ENCODE measurements around the gene GBA2. TPM values are rescaled to one million over a fixed set of nuclear protein-coding genes. Genes with fewer than 3 reads are reported as not detected.

Gene GBA2
- polyA plus RNA-seq, 3 donors: 18.1 to 130 (median 26.4) TPM

DNA sequence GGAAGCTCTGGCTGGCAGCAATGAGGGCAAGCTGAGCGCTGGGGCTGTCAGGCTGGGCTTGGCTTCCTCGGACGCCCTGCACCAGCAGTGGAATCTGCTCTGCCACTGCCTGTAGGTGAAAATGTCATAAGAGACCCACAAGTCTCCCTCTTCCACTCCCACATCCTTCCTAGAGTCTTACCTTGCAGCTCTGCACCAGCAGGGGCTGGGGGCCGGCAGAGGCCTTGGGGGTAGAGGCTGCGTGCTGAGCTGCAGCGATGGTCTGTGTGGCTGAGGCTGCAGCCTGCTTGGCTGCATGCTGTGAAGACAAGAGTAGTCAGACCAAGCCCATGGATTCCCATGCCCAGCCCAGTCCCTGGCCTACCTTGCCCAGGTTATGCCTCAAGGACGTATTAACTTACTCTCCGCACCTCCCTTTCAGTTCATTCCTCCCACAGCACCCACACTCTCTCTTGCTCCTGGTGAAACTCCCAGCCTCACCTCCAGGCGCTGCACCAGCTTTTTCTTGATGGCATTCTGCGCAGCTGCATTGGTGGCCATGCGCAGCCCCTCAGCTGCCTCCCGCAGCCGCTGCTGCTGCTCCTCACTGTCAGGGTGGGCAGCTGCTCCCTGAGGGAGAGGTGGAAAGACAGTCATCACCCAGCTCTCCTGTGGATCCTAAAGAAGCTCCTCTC is 34.3 kb downstream of the GBA2 start:
- H3K27me3 ChIP-seq (ENCODE audit: control insufficient read depth in 2 of 2, insufficient read depth in 2 of 2, low read length in 2 of 2): no peaks in the 10 kb centered on the region
- Mint-ChIP-seq H3K36me3 (peaks cover 0 to 92% of the 10 kb centered on the region in 2 donors), H3K4me3 (no peak overlapping the region), H3K9me3 (no peaks in the 10 kb centered on the region), H3K4me1 (no peaks in the 10 kb centered on the region), H3K27me3 (ENCODE audit: low read depth in 3 of 3) (peaks cover 0 to 2% (median 0%) of the 10 kb centered on the region in 3 donors), H3K27ac (peak overlapping the region in 4 of 7 donors; percentile 11 to 55 (median 30))
- H3K9ac ChIP-seq (ENCODE audit: insufficient read depth, low read length, poor library complexity, severe bottlenecking): no peak overlapping the region
- 95% methylated on average over 10 of the region's 13 CpGs for WGBS (ENCODE audit: insufficient coverage)
- no peak for DNase-seq
- peaks cover 99% of the 10 kb centered on the region for H4K20me1 ChIP-seq (ENCODE audit: insufficient read depth, low read length)
- peak overlapping the region in 1 of 2 donors; percentile 44 for H3K27ac ChIP-seq (ENCODE audit: low read depth in 1 of 2, low read length in 2 of 2)
- H2AFZ ChIP-seq (ENCODE audit: insufficient read depth, low read depth, low read length, poor library complexity, severe bottlenecking): no peak overlapping the region
- no peak overlapping the region for H3K4me3 ChIP-seq (replicated peaks in 1 of 3; ENCODE audit: low read depth in 2 of 3, low read length in 3 of 3)
- TF ChIP-seq, protein P1, sequence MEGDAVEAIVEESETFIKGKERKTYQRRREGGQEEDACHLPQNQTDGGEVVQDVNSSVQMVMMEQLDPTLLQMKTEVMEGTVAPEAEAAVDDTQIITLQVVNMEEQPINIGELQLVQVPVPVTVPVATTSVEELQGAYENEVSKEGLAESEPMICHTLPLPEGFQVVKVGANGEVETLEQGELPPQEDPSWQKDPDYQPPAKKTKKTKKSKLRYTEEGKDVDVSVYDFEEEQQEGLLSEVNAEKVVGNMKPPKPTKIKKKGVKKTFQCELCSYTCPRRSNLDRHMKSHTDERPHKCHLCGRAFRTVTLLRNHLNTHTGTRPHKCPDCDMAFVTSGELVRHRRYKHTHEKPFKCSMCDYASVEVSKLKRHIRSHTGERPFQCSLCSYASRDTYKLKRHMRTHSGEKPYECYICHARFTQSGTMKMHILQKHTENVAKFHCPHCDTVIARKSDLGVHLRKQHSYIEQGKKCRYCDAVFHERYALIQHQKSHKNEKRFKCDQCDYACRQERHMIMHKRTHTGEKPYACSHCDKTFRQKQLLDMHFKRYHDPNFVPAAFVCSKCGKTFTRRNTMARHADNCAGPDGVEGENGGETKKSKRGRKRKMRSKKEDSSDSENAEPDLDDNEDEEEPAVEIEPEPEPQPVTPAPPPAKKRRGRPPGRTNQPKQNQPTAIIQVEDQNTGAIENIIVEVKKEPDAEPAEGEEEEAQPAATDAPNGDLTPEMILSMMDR (IDR thresholded peaks at IDR 0.05): no peak
- intact Hi-C loops (cut with micrococcal nuclease): no loop called here
- H3K9me3 ChIP-seq (replicated peaks in 1 of 2; ENCODE audit: control insufficient read depth in 1 of 2, insufficient read depth in 1 of 2, low read length in 2 of 2): no peaks in the 10 kb centered on the region
- no peaks in the 10 kb centered on the region for H3K4me1 ChIP-seq (ENCODE audit: control insufficient read depth in 1 of 2, insufficient read depth in 2 of 2, low read length in 2 of 2)
- H3K36me3 ChIP-seq (replicated peaks in 1 of 2; ENCODE audit: control insufficient read depth in 1 of 2, insufficient read depth in 2 of 2, low read length in 2 of 2): peaks cover 96 to 100% of the 10 kb centered on the region in 2 donors
- H3K4me2 ChIP-seq (replicated peaks; ENCODE audit: extremely low read depth, low read length, poor library complexity, severe bottlenecking): no peak overlapping the region
- H3K79me2 ChIP-seq (ENCODE audit: insufficient read depth, low read length): peaks cover 10% of the 10 kb centered on the region

DNA sequence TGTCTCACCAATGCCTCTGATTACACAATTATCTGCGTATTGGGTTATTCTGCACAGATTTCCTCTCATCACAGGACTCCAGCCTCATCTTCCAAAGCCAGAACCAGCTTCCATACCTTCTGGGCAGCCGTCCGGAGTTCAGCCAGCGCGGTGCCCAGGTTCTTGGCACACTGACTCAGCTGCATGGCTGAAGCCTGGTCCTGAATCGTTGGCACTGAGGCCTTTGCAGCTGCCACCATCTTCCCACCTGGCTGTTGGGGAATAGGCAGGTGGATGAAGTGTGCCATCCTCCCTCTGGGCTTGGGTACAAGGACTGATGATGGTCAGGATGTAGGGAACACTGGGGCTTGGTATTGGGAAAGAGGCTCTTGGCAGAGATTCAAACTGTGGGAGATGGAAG is 34.9 kb downstream of the GBA2 start:
- H3K27me3 ChIP-seq (ENCODE audit: control insufficient read depth in 2 of 2, insufficient read depth in 2 of 2, low read length in 2 of 2): no peaks in the 10 kb centered on the region
- Mint-ChIP-seq H3K4me1 (no peaks in the 10 kb centered on the region), H3K9me3 (no peaks in the 10 kb centered on the region), H3K36me3 (peaks cover 0 to 90% of the 10 kb centered on the region in 2 donors), H3K27me3 (ENCODE audit: low read depth in 3 of 3) (peaks cover 0 to 2% (median 0%) of the 10 kb centered on the region in 3 donors), H3K4me3 (no peak overlapping the region), H3K27ac (no peak overlapping the region)
- no peak overlapping the region for H3K9ac ChIP-seq (ENCODE audit: insufficient read depth, low read length, poor library complexity, severe bottlenecking)
- H3K4me3 ChIP-seq (replicated peaks in 1 of 3; ENCODE audit: low read depth in 2 of 3, low read length in 3 of 3): no peak overlapping the region
- 97% methylated on average over 5 of the region's 6 CpGs for WGBS (ENCODE audit: insufficient coverage)
- H3K79me2 ChIP-seq (ENCODE audit: insufficient read depth, low read length): peaks cover 7% of the 10 kb centered on the region
- H2AFZ ChIP-seq (ENCODE audit: insufficient read depth, low read depth, low read length, poor library complexity, severe bottlenecking): no peak overlapping the region
- no peaks in the 10 kb centered on the region for H3K4me1 ChIP-seq (ENCODE audit: control insufficient read depth in 1 of 2, insufficient read depth in 2 of 2, low read length in 2 of 2)
- intact Hi-C loops (cut with micrococcal nuclease): no loop called here
- TF ChIP-seq, protein P1 (IDR thresholded peaks at IDR 0.05): no peak
- no peak for DNase-seq
- no peak overlapping the region for H3K27ac ChIP-seq (ENCODE audit: low read depth in 1 of 2, low read length in 2 of 2)
- H3K36me3 ChIP-seq (replicated peaks in 1 of 2; ENCODE audit: control insufficient read depth in 1 of 2, insufficient read depth in 2 of 2, low read length in 2 of 2): peaks cover 94 to 99% of the 10 kb centered on the region in 2 donors
- peaks cover 97% of the 10 kb centered on the region for H4K20me1 ChIP-seq (ENCODE audit: insufficient read depth, low read length)
- H3K4me2 ChIP-seq (replicated peaks; ENCODE audit: extremely low read depth, low read length, poor library complexity, severe bottlenecking): no peak overlapping the region
- no peaks in the 10 kb centered on the region for H3K9me3 ChIP-seq (replicated peaks in 1 of 2; ENCODE audit: control insufficient read depth in 1 of 2, insufficient read depth in 1 of 2, low read length in 2 of 2)

All from CD14-positive monocyte (primary cell).